ENCODE measurements around the gene CSNK1E.

The CSNK1E gene

DNA sequence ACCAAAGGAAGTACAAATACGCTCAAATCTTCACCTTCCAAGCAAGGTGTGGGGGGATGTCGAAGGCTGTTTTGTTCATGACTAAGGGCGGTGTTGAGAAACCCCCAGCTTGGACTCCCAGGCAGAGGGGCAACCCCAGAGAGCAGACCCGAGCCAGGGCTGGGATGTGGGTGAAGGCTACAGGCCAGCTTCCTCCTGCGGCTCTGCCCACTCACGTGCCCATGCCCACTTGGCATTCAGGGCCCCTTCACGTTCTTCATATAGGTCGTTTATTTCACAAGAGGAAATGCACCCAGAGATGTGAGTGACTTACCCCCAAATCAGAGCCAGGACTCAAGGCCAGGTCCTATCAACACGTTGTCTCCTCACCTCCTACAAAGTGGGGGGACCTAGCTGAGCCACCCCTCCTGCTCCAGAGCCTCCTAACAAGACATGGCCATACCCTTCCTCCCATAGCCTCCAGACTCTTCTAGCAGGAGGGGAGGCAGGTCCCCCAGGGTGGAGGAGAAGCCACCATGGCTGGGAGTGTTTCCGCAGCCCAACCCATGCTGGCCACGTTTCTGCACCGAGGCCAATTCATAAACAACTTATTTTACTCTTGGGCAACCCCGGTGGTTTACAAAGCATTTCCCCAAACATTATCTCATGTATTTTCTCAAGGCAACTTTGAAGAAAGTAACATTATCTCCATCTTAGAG is 66.4 kb downstream of the CSNK1E start:
- DNase-seq (ENCODE audit: low read depth in 3 of 3), result no peak

DNA sequence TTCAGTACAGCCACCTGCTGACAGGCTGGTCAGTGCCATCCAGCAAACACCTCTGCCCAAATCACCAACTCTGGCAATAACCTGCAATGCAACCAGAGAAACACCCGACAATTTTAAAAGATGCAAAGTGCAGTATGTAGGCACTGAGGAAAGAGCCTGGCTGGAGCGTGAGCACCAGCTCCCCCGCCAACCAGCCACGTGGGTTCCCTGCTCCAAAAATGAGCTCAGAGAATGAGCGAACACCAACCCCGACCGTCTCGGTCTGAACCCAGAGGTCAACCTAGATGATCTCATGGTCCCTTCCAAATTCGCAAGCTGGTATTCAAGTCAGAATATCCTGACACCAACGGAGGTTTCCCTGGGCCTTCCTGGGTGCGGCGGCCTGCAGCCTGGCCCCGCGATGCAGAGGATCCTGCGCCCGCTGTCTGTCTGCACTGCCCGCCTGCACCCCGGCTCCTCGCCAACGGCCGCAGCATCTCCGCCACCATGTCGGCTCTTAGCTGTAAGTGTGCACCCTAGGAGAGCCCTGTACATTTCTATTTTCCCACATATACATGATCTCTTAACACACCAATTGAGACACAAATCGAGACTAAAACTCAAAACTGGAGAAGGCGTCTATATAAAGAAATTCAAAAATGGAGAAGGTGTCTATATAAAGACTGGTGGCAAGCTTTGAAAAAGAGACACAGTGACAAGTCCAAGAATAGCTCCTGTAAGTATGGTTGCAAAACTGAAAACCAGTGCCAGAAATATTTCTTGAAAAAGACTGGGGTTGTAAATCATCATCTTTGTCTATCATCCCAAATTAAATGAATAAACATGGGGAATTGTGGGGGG is 67.2 kb downstream of the CSNK1E start:
- DNase-seq (ENCODE audit: low read depth in 3 of 3), result no peak

DNA sequence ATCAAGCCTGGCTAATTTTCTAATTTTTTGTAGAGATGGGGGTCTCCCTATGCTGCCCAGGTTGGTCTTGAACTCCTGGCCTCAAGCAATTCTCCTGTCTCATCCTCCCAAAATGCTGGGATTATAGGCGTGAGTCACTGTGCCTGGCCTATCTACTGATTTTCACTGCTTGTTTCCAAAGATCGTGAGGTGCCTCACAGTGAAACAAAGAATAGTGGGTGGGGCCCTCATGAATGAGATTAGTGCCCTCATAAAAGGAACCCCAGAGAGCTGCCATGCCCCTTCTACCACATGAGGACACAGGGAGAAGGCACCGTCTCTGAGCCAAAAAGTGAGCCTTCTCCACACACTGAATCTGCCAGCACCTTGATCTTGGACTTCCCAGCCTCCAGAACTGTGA is 67.9 kb downstream of the CSNK1E start:
- no peak for DNase-seq (ENCODE audit: low read depth in 3 of 3)

DNA sequence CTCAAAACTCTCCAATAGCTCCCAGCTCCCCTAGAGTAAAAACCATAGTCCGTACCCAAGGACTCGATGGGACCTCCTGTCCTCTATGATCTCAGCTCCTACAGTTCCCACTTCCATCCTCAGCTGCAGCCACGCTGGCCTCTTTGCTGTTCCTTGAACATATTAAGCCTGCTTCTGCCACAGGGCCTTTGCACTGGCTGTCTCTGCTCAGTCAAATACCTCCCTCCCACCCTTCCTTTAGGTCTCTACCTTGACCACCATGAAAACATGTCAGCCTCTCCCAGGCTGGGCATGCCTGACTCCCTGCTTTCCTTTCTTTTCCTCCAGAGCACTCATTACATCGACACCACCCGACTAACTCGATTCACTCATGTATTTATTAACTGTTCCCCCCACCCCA is 69.0 kb downstream of the CSNK1E start:
- no peak for DNase-seq (ENCODE audit: low read depth in 3 of 3)

DNA sequence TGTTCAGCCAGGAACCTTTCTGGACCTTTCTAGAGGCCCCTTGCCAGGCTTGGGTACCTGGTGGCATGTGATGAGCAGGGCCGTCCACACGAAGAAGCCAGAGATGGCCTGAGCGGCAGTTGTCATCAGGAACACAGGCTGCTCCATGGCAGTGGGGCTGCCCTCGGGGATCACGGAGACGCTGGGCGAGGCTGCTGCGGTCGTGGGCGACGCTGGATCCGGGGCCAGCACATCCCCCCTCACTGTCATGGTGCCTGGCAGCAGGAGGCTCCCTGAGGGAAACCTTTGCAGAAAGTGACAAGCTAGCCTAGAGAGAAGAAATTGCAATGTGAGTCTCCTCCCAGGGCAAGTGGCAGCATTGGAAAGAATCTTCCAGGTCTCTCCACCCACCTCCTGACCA is 69.5 kb downstream of the CSNK1E start:
- no peak for DNase-seq (ENCODE audit: low read depth in 3 of 3)

DNA sequence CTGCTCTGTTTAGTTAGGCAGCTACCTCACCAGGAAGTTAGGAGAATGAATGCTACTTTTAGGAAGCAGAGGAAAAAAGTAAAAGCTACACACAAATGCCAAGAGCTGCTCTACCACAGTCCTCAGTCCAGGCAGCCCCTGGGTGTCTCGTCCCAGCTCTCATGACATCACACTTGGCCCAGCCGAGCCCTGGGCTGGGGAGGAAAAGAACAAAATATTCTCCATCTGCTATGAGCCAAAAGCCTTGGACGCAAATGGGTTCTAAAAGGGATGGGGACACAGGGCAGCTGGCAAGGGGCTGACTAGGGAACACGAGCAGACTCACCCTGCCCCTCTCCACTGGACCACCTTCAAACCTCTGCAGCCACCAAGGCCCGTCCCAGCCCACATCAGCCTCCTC is 70.5 kb downstream of the CSNK1E start:
- DNase-seq (ENCODE audit: low read depth in 3 of 3), result no peak

DNA sequence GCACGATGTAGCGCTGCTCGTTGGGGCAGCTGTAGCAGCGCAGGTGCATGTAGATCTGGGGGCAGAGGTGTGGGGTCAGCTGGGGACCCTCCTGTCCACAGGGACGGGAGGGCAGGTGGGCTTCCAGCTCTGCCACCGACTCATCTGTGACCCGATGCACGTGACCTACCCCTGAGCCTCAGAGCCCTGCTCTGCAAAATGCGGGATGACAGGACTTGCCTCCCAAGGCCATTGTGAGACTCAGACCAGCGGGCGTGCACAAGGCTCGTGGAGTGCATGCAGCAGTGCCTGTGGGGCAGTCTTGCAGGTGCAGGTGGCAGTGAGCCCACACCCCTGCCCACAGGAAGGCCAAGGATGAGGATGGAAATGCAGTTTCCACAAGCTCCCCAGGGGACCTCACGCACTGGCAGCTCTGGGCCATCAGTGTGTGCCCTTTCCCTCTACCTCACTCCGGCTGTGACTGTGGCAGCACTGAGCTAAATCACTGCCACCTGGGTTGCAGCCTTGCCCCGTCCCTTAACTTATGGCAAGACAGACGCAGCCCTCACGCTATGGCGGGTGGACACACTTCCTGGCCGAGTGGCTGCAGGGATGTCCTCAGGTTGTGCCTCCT is 71.1 kb downstream of the CSNK1E start:
- DNase-seq (ENCODE audit: low read depth in 3 of 3), result no peak

DNA sequence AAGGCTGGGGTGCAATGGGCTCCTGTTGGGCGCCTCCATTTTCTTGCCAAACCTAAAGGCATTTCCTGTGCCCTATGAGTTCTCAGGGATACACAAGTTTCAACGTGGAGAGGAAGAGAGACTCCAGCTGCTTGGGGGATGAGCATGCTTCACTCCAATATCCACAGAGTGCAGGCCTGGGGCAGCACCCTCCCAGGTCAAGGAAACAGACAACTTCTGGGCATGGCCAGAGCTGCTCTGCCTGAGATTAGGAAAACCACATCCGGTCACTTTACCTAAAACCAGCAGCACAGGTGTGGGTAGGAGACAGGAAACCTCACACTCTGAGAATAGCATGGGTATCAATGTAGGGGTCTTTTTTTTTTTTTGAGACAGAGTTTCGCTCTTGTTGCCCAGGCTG is 73.1 kb downstream of the CSNK1E start:
- no peak for DNase-seq (ENCODE audit: low read depth in 3 of 3)

DNA sequence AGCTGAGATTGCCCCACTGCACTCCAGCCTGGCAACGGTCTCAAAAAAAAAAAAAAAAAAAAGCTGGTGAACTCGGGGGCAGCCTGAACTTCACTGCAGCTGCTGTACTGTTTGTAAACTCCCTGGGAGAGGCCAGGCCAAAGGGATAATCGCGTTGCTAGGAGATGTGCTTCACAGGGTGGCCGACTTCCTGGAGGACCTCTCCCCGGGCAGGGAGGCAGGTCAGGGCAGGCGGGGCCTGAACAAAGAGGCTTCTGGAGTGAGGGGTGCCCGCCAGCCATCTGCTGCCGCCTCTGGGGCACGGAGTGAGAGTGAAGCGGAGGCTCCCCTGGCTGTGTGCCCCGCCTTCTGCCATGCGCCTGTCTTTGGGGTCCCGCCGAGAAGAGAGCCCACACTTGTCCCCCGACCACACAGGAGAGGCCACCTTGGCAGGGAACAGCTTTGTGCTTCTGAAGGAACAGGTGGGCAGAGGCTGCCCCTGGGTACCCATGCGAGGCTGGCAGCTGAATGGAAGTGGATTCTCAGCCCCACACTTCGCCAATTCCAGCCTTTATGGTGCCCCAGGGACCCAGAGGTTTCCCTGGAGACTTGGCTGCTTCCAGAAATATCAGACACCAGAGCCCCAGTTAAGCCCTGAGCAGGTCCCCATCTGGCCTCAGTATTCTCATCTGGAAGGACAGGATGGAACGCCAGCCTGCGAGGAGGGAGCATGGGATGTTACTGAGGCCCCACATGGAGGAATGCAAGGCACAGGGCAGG is 74.0 kb downstream of the CSNK1E start:
- no peak for DNase-seq (ENCODE audit: low read depth in 3 of 3)

DNA sequence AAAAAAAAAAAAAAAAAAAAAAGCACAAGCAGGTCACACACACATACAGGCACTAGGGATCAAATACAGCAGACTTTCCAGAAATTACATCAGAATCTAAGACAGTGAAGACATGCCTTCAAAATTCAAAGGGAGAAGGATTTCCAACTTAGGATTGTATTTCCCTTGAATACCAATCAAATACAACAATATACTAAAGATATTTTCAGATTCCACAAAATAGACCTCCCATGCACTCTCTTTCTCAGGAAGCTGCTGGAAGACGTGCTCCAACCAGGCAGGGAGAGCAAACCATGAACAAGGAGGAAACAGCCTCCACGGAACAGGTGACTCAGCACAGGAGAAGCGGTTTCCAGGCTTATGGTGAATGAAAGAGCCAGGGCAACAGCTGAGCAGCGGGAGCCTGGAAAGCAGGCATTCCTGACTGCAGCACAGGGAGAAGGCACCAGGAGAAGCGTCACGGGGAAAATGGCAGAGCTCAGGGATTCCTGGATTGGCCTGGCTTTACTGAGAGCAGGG is 76.4 kb downstream of the CSNK1E start:
- no peak for DNase-seq (ENCODE audit: low read depth in 3 of 3)

Measured in stimulated activated CD4-positive, alpha-beta T cell treated with anti-CD3 and anti-CD28 coated beads, TNF-alpha, amount 100 ng/mL, for 48 hours (primary cell).